Measurements from ENCODE around the gene GBE1.

GBE1 gene

DNA sequence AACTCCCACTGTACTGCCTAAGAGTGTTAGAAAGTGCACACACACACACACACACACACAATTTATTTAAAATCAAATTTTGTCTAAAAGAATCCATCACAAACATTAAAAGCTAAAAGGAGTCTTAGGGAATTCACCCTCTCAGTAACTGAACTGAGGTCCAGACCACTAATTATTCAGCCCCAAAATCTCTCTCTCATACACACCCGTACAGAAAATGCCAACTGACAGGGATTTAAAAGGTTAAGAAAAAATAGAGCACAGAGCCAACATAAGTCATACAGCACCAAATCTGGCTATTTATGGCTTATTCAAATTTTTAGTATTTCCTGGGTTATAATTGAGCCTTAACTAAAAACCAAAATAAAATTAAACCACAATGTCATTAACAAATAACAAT, 20.7 kb downstream of the GBE1 start:
- no peak overlapping the region for H3K4me3 ChIP-seq (ENCODE audit: low read depth, low read length)
- TF ChIP-seq POLR2A (IDR thresholded peaks at IDR 0.05; ENCODE audit: extremely low read depth, insufficient read length) (no peak), MYC (IDR thresholded peaks at IDR 0.05; ENCODE audit: low read depth, low read length) (no peak)
- TF ChIP-seq, protein P1, sequence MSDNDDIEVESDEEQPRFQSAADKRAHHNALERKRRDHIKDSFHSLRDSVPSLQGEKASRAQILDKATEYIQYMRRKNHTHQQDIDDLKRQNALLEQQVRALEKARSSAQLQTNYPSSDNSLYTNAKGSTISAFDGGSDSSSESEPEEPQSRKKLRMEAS (IDR thresholded peaks at IDR 0.05; ENCODE audit: low read depth, low read length), result no peak
- TF ChIP-seq, protein P2, sequence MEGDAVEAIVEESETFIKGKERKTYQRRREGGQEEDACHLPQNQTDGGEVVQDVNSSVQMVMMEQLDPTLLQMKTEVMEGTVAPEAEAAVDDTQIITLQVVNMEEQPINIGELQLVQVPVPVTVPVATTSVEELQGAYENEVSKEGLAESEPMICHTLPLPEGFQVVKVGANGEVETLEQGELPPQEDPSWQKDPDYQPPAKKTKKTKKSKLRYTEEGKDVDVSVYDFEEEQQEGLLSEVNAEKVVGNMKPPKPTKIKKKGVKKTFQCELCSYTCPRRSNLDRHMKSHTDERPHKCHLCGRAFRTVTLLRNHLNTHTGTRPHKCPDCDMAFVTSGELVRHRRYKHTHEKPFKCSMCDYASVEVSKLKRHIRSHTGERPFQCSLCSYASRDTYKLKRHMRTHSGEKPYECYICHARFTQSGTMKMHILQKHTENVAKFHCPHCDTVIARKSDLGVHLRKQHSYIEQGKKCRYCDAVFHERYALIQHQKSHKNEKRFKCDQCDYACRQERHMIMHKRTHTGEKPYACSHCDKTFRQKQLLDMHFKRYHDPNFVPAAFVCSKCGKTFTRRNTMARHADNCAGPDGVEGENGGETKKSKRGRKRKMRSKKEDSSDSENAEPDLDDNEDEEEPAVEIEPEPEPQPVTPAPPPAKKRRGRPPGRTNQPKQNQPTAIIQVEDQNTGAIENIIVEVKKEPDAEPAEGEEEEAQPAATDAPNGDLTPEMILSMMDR (IDR thresholded peaks at IDR 0.05; ENCODE audit: low read depth, low read length), result no peak
- no peak for DNase-seq (ENCODE audit: low read depth)

DNA sequence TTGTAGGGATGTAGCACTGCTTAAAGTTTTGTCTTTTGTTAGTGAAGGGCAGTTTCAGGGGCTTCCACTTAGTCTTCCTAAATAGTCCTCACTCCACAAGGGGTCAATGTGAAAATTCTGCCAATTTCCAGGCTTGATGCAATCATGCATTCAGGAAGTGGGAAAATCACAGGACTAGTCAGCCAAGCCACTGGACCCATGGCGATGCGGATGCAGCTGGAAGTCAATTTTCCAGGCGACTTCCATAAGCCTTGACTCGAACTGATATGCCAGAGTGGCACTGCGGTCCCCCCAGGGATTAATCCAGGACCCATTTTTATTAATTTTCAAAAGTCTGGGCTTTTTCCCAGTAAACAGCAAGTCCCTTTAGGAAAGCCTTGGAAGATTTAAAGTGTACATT, 26.1 kb downstream of the GBE1 start:
- DNase-seq (ENCODE audit: low read depth), result no peak
- TF ChIP-seq, protein P2 (IDR thresholded peaks at IDR 0.05; ENCODE audit: low read depth, low read length), result no peak
- TF ChIP-seq, protein P1 (IDR thresholded peaks at IDR 0.05; ENCODE audit: low read depth, low read length), result no peak
- TF ChIP-seq MYC (IDR thresholded peaks at IDR 0.05; ENCODE audit: low read depth, low read length) (no peak), POLR2A (IDR thresholded peaks at IDR 0.05; ENCODE audit: extremely low read depth, insufficient read length) (no peak)
- no peak overlapping the region for H3K4me3 ChIP-seq (ENCODE audit: low read depth, low read length)

DNA sequence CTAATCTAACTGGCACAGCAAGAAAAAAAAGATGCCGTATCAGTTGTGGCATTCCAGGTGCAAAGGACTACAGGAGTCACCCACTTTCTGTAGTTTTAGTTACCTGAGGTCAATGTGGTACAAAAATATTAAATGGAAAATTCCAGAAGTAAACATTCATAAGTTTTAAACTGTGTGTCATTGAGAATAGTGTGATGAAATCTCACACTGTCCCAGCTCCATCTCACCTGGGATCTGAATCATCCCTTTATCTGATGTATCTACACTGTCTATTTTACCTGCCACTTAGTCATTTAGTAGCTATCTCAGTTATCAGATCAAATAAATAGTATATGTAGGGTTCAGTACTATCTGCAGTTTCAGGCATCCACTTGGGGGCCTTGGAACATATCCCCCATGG, 26.7 kb downstream of the GBE1 start:
- DNase-seq (ENCODE audit: low read depth), result no peak
- no peak overlapping the region for H3K4me3 ChIP-seq (ENCODE audit: low read depth, low read length)
- TF ChIP-seq MYC (IDR thresholded peaks at IDR 0.05; ENCODE audit: low read depth, low read length), result no peak
- TF ChIP-seq, protein P1 (IDR thresholded peaks at IDR 0.05; ENCODE audit: low read depth, low read length), result no peak
- TF ChIP-seq, protein P2 (IDR thresholded peaks at IDR 0.05; ENCODE audit: low read depth, low read length), result no peak
- no peak for TF ChIP-seq POLR2A (IDR thresholded peaks at IDR 0.05; ENCODE audit: extremely low read depth, insufficient read length)

DNA sequence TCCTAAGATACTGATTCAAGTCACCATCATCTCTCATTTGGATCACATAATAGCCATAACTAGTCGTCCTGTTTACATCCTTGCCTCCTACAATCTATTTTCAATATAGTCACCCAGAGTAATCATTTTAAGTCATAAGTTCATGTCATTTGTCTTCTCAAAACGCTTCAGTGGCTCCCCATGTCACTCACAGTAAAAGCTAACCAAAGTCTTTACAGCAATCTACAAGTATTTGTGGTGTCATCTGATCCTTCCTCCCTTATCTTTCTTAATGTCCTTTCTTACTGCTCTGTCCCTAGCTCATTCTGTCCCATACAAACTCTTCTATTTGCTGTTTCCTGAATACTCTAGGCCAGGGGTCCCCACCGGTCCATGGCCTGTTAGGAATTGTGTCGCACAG, 28.8 kb downstream of the GBE1 start:
- no peak for DNase-seq (ENCODE audit: low read depth)
- H3K4me3 ChIP-seq (ENCODE audit: low read depth, low read length), result no peak overlapping the region
- TF ChIP-seq MYC (IDR thresholded peaks at IDR 0.05; ENCODE audit: low read depth, low read length), result no peak
- no peak for TF ChIP-seq POLR2A (IDR thresholded peaks at IDR 0.05; ENCODE audit: extremely low read depth, insufficient read length)

DNA sequence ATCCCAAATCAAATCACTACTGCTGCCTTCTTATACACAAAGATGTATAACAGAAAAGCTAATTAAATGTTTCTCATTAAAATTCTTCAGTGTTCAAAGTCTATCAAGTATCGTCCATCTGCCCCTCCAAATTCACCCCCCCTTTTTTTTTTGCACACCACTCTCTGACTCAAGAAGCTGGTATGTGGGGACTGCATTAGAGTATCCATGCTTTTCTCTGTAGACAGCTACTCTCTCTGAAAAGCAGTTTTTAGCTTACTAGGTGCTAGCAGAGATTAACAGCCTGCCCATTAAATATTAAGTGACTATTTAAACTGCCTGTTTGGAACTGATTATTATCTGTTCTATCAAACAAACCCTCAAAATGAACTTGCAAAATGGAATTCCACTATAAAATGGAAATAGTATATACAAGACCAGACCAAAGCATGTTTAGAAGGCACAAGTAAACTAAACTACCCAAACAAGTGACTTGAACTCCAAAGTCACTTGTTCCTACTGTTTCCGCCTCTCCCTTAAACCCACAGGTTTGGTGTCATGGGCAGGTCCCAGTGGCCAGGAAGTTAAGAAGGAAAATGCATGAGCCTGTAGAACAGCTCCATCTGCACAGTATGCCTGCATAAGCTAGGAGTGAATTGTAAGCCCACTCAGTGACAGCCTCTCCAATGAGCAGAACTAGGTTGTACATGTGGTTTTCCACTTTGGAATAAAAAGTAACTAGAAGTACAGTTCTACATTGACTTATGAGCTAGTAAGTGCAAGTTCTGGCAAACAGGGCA, 32.5 kb downstream of the GBE1 start:
- no peak for DNase-seq (ENCODE audit: low read depth)
- TF ChIP-seq POLR2A (IDR thresholded peaks at IDR 0.05; ENCODE audit: extremely low read depth, insufficient read length) (no peak), MYC (IDR thresholded peaks at IDR 0.05; ENCODE audit: low read depth, low read length) (no peak)
- TF ChIP-seq, protein P1 (IDR thresholded peaks at IDR 0.05; ENCODE audit: low read depth, low read length), result no peak
- TF ChIP-seq, protein P2 (IDR thresholded peaks at IDR 0.05; ENCODE audit: low read depth, low read length), result no peak
- H3K4me3 ChIP-seq (ENCODE audit: low read depth, low read length), result no peak overlapping the region

DNA sequence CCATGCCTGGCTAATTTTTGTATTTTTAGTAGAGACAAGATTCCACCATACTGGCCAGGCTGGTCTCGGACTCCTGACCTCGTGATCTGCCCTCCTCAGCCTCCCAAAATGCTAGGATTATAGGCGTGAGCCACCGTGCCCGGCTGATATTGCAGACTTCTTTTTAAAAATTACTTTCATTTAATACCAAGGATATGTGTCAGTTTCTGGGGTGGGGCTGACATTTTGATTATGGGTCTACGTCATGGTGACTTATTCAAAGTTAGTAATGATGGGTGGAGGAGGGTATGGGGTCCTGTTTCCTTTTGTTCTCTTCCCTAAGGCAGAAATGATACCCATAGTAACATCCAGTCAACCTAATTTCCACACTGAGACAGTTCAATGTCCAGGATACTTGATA, 34.7 kb downstream of the GBE1 start:
- TF ChIP-seq, protein P2 (IDR thresholded peaks at IDR 0.05; ENCODE audit: low read depth, low read length), result no peak
- no peak for TF ChIP-seq POLR2A (IDR thresholded peaks at IDR 0.05; ENCODE audit: extremely low read depth, insufficient read length)
- TF ChIP-seq, protein P1 (IDR thresholded peaks at IDR 0.05; ENCODE audit: low read depth, low read length), result no peak
- TF ChIP-seq MYC (IDR thresholded peaks at IDR 0.05; ENCODE audit: low read depth, low read length), result no peak
- no peak for DNase-seq (ENCODE audit: low read depth)
- no peak overlapping the region for H3K4me3 ChIP-seq (ENCODE audit: low read depth, low read length)

Data from NB4 (cell line).